ENCODE measurements around the gene SIAH3.

DNA sequence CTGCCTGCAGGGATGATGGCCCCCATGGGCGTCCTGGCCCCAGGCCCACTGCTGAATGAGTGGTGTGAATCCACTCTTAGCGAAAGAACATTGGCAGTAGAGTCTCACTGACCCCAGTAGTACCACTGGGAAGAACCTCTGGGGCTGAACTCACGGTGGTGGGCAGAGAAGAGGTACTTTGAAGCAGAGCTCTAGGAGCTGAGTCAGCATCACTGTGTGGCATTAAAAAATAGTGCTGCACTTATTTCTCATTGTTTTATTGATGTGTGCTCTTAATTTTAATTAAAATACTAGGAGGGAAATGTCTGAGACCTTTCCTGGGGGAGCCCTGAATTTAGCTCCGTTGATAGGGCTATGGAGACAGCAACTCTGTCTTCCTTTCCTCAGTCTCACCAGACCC, 88.1 kb downstream of the SIAH3 start:
- TF ChIP-seq, protein P1, sequence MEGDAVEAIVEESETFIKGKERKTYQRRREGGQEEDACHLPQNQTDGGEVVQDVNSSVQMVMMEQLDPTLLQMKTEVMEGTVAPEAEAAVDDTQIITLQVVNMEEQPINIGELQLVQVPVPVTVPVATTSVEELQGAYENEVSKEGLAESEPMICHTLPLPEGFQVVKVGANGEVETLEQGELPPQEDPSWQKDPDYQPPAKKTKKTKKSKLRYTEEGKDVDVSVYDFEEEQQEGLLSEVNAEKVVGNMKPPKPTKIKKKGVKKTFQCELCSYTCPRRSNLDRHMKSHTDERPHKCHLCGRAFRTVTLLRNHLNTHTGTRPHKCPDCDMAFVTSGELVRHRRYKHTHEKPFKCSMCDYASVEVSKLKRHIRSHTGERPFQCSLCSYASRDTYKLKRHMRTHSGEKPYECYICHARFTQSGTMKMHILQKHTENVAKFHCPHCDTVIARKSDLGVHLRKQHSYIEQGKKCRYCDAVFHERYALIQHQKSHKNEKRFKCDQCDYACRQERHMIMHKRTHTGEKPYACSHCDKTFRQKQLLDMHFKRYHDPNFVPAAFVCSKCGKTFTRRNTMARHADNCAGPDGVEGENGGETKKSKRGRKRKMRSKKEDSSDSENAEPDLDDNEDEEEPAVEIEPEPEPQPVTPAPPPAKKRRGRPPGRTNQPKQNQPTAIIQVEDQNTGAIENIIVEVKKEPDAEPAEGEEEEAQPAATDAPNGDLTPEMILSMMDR (IDR thresholded peaks at IDR 0.05; ENCODE audit: low read depth, low read length, missing input control): no peak
- TF ChIP-seq, protein P2, sequence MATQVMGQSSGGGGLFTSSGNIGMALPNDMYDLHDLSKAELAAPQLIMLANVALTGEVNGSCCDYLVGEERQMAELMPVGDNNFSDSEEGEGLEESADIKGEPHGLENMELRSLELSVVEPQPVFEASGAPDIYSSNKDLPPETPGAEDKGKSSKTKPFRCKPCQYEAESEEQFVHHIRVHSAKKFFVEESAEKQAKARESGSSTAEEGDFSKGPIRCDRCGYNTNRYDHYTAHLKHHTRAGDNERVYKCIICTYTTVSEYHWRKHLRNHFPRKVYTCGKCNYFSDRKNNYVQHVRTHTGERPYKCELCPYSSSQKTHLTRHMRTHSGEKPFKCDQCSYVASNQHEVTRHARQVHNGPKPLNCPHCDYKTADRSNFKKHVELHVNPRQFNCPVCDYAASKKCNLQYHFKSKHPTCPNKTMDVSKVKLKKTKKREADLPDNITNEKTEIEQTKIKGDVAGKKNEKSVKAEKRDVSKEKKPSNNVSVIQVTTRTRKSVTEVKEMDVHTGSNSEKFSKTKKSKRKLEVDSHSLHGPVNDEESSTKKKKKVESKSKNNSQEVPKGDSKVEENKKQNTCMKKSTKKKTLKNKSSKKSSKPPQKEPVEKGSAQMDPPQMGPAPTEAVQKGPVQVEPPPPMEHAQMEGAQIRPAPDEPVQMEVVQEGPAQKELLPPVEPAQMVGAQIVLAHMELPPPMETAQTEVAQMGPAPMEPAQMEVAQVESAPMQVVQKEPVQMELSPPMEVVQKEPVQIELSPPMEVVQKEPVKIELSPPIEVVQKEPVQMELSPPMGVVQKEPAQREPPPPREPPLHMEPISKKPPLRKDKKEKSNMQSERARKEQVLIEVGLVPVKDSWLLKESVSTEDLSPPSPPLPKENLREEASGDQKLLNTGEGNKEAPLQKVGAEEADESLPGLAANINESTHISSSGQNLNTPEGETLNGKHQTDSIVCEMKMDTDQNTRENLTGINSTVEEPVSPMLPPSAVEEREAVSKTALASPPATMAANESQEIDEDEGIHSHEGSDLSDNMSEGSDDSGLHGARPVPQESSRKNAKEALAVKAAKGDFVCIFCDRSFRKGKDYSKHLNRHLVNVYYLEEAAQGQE (IDR thresholded peaks at IDR 0.05): no peak
- TF ChIP-seq JUND (IDR thresholded peaks at IDR 0.05) (no peak), SP1 (IDR thresholded peaks at IDR 0.05) (no peak), YY1 (IDR thresholded peaks at IDR 0.05) (no peak), RAD21 (IDR thresholded peaks at IDR 0.05) (no peak), HNF4G (IDR thresholded peaks at IDR 0.05) (no peak), RXRA (IDR thresholded peaks at IDR 0.05) (no peak)
- TF ChIP-seq, protein P3, sequence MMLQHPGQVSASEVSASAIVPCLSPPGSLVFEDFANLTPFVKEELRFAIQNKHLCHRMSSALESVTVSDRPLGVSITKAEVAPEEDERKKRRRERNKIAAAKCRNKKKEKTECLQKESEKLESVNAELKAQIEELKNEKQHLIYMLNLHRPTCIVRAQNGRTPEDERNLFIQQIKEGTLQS (IDR thresholded peaks at IDR 0.05): no peak
- TF ChIP-seq, protein P4, sequence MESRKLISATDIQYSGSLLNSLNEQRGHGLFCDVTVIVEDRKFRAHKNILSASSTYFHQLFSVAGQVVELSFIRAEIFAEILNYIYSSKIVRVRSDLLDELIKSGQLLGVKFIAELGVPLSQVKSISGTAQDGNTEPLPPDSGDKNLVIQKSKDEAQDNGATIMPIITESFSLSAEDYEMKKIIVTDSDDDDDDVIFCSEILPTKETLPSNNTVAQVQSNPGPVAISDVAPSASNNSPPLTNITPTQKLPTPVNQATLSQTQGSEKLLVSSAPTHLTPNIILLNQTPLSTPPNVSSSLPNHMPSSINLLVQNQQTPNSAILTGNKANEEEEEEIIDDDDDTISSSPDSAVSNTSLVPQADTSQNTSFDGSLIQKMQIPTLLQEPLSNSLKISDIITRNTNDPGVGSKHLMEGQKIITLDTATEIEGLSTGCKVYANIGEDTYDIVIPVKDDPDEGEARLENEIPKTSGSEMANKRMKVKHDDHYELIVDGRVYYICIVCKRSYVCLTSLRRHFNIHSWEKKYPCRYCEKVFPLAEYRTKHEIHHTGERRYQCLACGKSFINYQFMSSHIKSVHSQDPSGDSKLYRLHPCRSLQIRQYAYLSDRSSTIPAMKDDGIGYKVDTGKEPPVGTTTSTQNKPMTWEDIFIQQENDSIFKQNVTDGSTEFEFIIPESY (IDR thresholded peaks at IDR 0.05): no peak
- TF ChIP-seq, protein P5, sequence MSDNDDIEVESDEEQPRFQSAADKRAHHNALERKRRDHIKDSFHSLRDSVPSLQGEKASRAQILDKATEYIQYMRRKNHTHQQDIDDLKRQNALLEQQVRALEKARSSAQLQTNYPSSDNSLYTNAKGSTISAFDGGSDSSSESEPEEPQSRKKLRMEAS (IDR thresholded peaks at IDR 0.05): no peak

Data from liver (tissue), 3 donors.